IMR-90 (cell line): Measurements from ENCODE around the gene IFNE. TPM values are rescaled to one million over a fixed set of nuclear protein-coding genes. Genes with fewer than 3 reads are reported as not detected.

ENCODE experiments used
- ATAC-seq: fragments of 200-7000 bp; cut with Tn5 transposase; 2 replicates; pipeline ENCODE4 v1.9.1; 2020; ENCODE audit warnings: low read depth, mild to moderate bottlenecking, moderate library complexity
- BruUV-seq: library from RNA; stranded (reverse); fragments of 400-500 nt; replicated peaks from 2 replicates; lab custom pipeline; 2021; lab: Mats Ljungman, UMichigan
- CTCF ChIA-PET: fragments of 300-600 bp; formaldehyde crosslinking; extraction: SDS; loops from one replicate; lab custom pipeline; 2021; ENCODE audit warnings: antibody characterized with exemption; lab: Yijun Ruan, JAX
- POLR2A ChIA-PET: fragments of 300-600 bp; sonication (Branson Sonifier 250); formaldehyde crosslinking; loops from one replicate; lab custom pipeline; 2022; ENCODE audit warnings: antibody characterized with exemption; ENCODE audit not compliant: unreplicated experiment; lab: Charles Lee
- DNase-seq: peaks from one replicate; pipeline ENCODE4 v3.0.0; 2013
- H2AFZ ChIP-seq: replicated peaks from 2 replicates; pipeline ENCODE3; 2013; ENCODE audit warnings: low read length, mild to moderate bottlenecking; ENCODE audit not compliant: poor library complexity
- H2AK5ac ChIP-seq: 2 replicates; pipeline ENCODE4 v1.6.1; 2013; ENCODE audit warnings: low read depth, low read length, inconsistent platforms
- H2AK9ac ChIP-seq: replicated peaks from 2 replicates; pipeline ENCODE3; 2013; ENCODE audit warnings: mild to moderate bottlenecking, low read depth, low read length, moderate library complexity; ENCODE audit not compliant: poor library complexity
- H2BK120ac ChIP-seq: 2 replicates; pipeline ENCODE4 v1.6.1; 2013; ENCODE audit warnings: low read depth, low read length, inconsistent platforms
- H2BK15ac ChIP-seq: 3 replicates; pipeline ENCODE4 v1.6.1; 2013; ENCODE audit warnings: low read depth, low read length, inconsistent platforms
- H2BK20ac ChIP-seq: 2 replicates; pipeline ENCODE4 v1.6.1; 2013; ENCODE audit warnings: low read depth, mild to moderate bottlenecking, inconsistent platforms, low read length, moderate library complexity
- H2BK5ac ChIP-seq: 2 replicates; pipeline ENCODE4 v1.6.1; 2013; ENCODE audit warnings: mild to moderate bottlenecking, low read depth, low read length, inconsistent platforms; ENCODE audit not compliant: poor library complexity, severe bottlenecking
- H3K14ac ChIP-seq: replicated peaks from 2 replicates; pipeline ENCODE4 v1.6.1; 2013; ENCODE audit warnings: low read depth, low read length, inconsistent platforms
- H3K18ac ChIP-seq: 2 replicates; pipeline ENCODE4 v1.6.1; 2013; ENCODE audit warnings: low read depth, low read length, control low read depth
- H3K23ac ChIP-seq: 2 replicates; pipeline ENCODE4 v1.6.1; 2013; ENCODE audit warnings: low read depth, low read length, inconsistent platforms
- H3K27ac ChIP-seq: 2 replicates; pipeline ENCODE4 v1.5.1; 2013; ENCODE audit warnings: mild to moderate bottlenecking, control low read depth, low read length; ENCODE audit not compliant: insufficient read depth
- H3K27me3 ChIP-seq: 2 replicates; pipeline ENCODE4 v1.6.1; 2013; ENCODE audit warnings: low read length; ENCODE audit not compliant: control insufficient read depth, insufficient read depth
- H3K36me3 ChIP-seq: 2 replicates; pipeline ENCODE4 v1.6.1; 2013; ENCODE audit warnings: low read length, mixed read lengths; ENCODE audit not compliant: control insufficient read depth, insufficient read depth
- H3K4ac ChIP-seq: 2 replicates; pipeline ENCODE4 v1.6.1; 2013; ENCODE audit warnings: low read depth, low read length, inconsistent platforms
- H3K4me1 ChIP-seq: 2 replicates; pipeline ENCODE4 v1.6.1; 2013; ENCODE audit warnings: low read length, mixed read lengths; ENCODE audit not compliant: control insufficient read depth, insufficient read depth
- H3K4me2 ChIP-seq: 2 replicates; pipeline ENCODE4 v1.6.1; 2013; ENCODE audit warnings: low read depth, mild to moderate bottlenecking, control low read depth, low read length, moderate library complexity
- H3K4me3 ChIP-seq: 2 replicates; pipeline ENCODE4 v1.5.1; 2013; ENCODE audit warnings: low read depth, mild to moderate bottlenecking, control low read depth, low read length, moderate library complexity; ENCODE audit not compliant: insufficient read depth
- H3K56ac ChIP-seq: 2 replicates; pipeline ENCODE4 v1.6.1; 2013; ENCODE audit warnings: low read length, inconsistent platforms; ENCODE audit not compliant: insufficient read depth; ENCODE audit errors: extremely low read depth
- H3K79me1 ChIP-seq, 2 experiments: 2 replicates each; pipeline ENCODE4 v1.6.1; 2013; ENCODE audit warnings: low read length in 2 of 2, inconsistent platforms in 1 of 2, low read depth in 1 of 2
- H3K9ac ChIP-seq: 2 replicates; pipeline ENCODE4 v1.6.1; 2013; ENCODE audit warnings: low read depth, low read length, control low read depth
- H3K9me1 ChIP-seq: 2 replicates; pipeline ENCODE4 v1.6.1; 2013; ENCODE audit warnings: low read length, inconsistent platforms; ENCODE audit not compliant: insufficient read depth
- H3K9me3 ChIP-seq: 2 replicates; pipeline ENCODE4 v1.6.1; 2013; ENCODE audit warnings: low read length; ENCODE audit not compliant: control insufficient read depth, insufficient read depth
- H4K20me1 ChIP-seq: 2 replicates; pipeline ENCODE4 v1.6.1; 2013; ENCODE audit warnings: low read length, inconsistent platforms; ENCODE audit not compliant: insufficient read depth
- H4K5ac ChIP-seq: 2 replicates; pipeline ENCODE4 v1.6.1; 2013; ENCODE audit warnings: mild to moderate bottlenecking, low read depth, low read length, control low read depth
- H4K8ac ChIP-seq, 2 experiments: 2 replicates each; pipeline ENCODE4 v1.6.1; 2013; ENCODE audit warnings: low read depth in 2 of 2, low read length in 2 of 2, control low read depth in 1 of 2, inconsistent platforms in 1 of 2
- H4K91ac ChIP-seq: 2 replicates; pipeline ENCODE4 v1.6.1; 2013; ENCODE audit warnings: low read depth, low read length, inconsistent platforms; ENCODE audit not compliant: insufficient read depth
- BHLHE40 ChIP-seq: fragments of 150-350 bp; IDR thresholded peaks from 2 replicates; pipeline ENCODE4 v1.6.1; 2016; ENCODE audit warnings: mild to moderate bottlenecking, low read depth, low read length
- CHD1 ChIP-seq: IDR thresholded peaks from 2 replicates; pipeline ENCODE4 v1.6.1; 2012; ENCODE audit warnings: low read depth, low read length, improper control_type of control experiment
- CTCF ChIP-seq: conservative IDR thresholded peaks from 2 replicates; pipeline ENCODE4 v1.5.1; 2012; ENCODE audit warnings: mild to moderate bottlenecking, low read depth, low read length, improper control_type of control experiment
- FOS ChIP-seq: fragments of 150-350 bp; IDR thresholded peaks from 2 replicates; pipeline ENCODE4 v1.6.1; 2016; ENCODE audit warnings: low read depth, low read length
- MAFK ChIP-seq: IDR thresholded peaks from 2 replicates; pipeline ENCODE4 v1.6.1; 2012; ENCODE audit warnings: low read depth, low read length, improper control_type of control experiment
- USF2 ChIP-seq: fragments of 150-350 bp; IDR thresholded peaks from 2 replicates; pipeline ENCODE4 v1.6.1; 2017; ENCODE audit warnings: mild to moderate bottlenecking, antibody characterized with exemption, low read length, low read depth
- WGBS, 2 experiments: methylation state at CpG; one replicate each; pipeline versions ENCODE4 v1.1.5 to v1.1.7; 2013; ENCODE audit warnings: missing lambda C conversion rate in 2 of 2; ENCODE audit not compliant: insufficient read length in 1 of 2; ENCODE audit errors: extremely low coverage in 2 of 2; 5-methylcytosine and 5-hydroxymethylcytosine counted together
- dilution Hi-C: fragments of 300-500 bp; cut with HindIII; formaldehyde crosslinking; loops from one replicate; pipeline ENCODE4 v1.14.3; 2018; ENCODE audit warnings: low sequenced_read_pairs; ENCODE audit not compliant: unreplicated experiment
- in situ Hi-C: fragments of 300-500 bp; cut with MboI; formaldehyde crosslinking; loops from 3 replicates; pipeline ENCODE4 v1.14.3; 2019; ENCODE audit warnings: low sequenced_read_pairs, inconsistent platforms, mixed read lengths
- intact Hi-C: fragments of 100-400 bp; cut with micrococcal nuclease; formaldehyde crosslinking; loops from 2 replicates; pipeline ENCODE4 v1.10.0; 2022
- polyA plus RNA-seq, 3 experiments: library from polyadenylated mRNA; depleted of rRNA; stranded (reverse); fragments of >200 nt; gene quantifications; 2 replicates each; pipeline ENCODE4 v1.2.3, GENCODE V29; 2012; ENCODE audit warnings: low replicate concordance in 1 of 3
- total RNA-seq: library from RNA; depleted of rRNA; stranded (reverse); fragments of >200 nt; gene quantifications from 2 replicates; pipeline ENCODE4 v1.2.3, GENCODE V29; 2012

IFNE gene
- total and polyA plus RNA-seq, 2 of the 4 experiments (the other 2 are of a cell fraction) = 1.4 to 1.8 TPM

GRCh38 chr9:21477466-21477865, 4.6 kb downstream of the IFNE start:
- no peak overlapping the region for H2BK120ac ChIP-seq
- BruUV-seq = no TSS peak
- no peak overlapping the region for H2AK5ac ChIP-seq
- ChIA-PET CTCF (no interaction called here), POLR2A (no interaction called here)
- H3K18ac ChIP-seq = no peak overlapping the region
- H3K9me1 ChIP-seq = no peaks in the 10 kb centered on the region; the same call in 1 of the 2 replicates
- H2AFZ ChIP-seq = no peak overlapping the region
- H2BK20ac ChIP-seq = no peak overlapping the region
- no CpG with 5 or more reads among the region's 2 CpGs for WGBS, 2 experiments
- H3K79me1 ChIP-seq = no peaks in the 10 kb centered on the region; a peak in 2 of 4 replicates
- H4K91ac ChIP-seq = no peak overlapping the region
- no peaks in the 10 kb centered on the region for H3K9me3 ChIP-seq
- H2BK5ac ChIP-seq = no peak overlapping the region
- no peak overlapping the region for H4K5ac ChIP-seq
- H3K4me2 ChIP-seq = no peak overlapping the region
- ATAC-seq (no peak), DNase-seq (no peak)
- in situ Hi-C loops (no loop called here), intact Hi-C loops (no loop called here), dilution Hi-C loops (no loop called here)
- no peak overlapping the region for H3K4me3 ChIP-seq
- no peak overlapping the region for H3K4ac ChIP-seq
- H4K20me1 ChIP-seq = no peaks in the 10 kb centered on the region
- H3K56ac ChIP-seq = no peak overlapping the region
- H3K4me1 ChIP-seq = no peaks in the 10 kb centered on the region
- no peak for TF ChIP-seq USF2
- TF ChIP-seq MAFK = no peak
- no peak for TF ChIP-seq FOS
- no peak for TF ChIP-seq CTCF
- TF ChIP-seq CHD1 = no peak
- TF ChIP-seq BHLHE40 = no peak
- H3K14ac ChIP-seq = no peak overlapping the region
- H3K27ac ChIP-seq = no peak overlapping the region
- H2AK9ac ChIP-seq = no peak overlapping the region
- no peak overlapping the region for H2BK15ac ChIP-seq
- H3K9ac ChIP-seq = no peak overlapping the region
- H3K27me3 ChIP-seq = no peaks in the 10 kb centered on the region
- H3K23ac ChIP-seq = no peak overlapping the region
- peaks cover 3% of the 10 kb centered on the region; the same call in 1 of the 2 replicates for H3K36me3 ChIP-seq
- H4K8ac ChIP-seq = no peak overlapping the region
